HFF-Myc (cell line): ENCODE data around the gene MAEA.

ENCODE experiments used
- DNase-seq: peaks from one replicate; pipeline ENCODE4 v3.0.0-alpha.2; 2011; ENCODE audit warnings: low read depth; ENCODE audit errors: extremely low read depth
- H3K4me3 ChIP-seq: replicated peaks from 2 replicates; pipeline ENCODE4 v1.5.1; 2011; ENCODE audit warnings: low read depth, mild to moderate bottlenecking, control low read depth, low read length
- CTCF ChIP-seq: IDR thresholded peaks from 2 replicates; pipeline ENCODE4 v1.5.1; 2012; ENCODE audit warnings: mild to moderate bottlenecking, low read depth, low read length, control low read depth; ENCODE audit errors: missing control alignments

MAEA gene

GRCh38 chr4:1355378-1355777 lies 65.7 kb downstream of the MAEA start:
- no peak for TF ChIP-seq CTCF
- H3K4me3 ChIP-seq, result no peak overlapping the region
- no peak for DNase-seq

- TF ChIP-seq CTCF, result peak; percentile 91
- no peak for DNase-seq
- H3K4me3 ChIP-seq, result no peak overlapping the region
Measured at GRCh38 chr4:1356181-1356998, 66.7 kb downstream of the MAEA start.

- TF ChIP-seq CTCF, result no peak
Measured at GRCh38 chr4:1357356-1358248, 67.9 kb downstream of the MAEA start.

GRCh38 chr4:1358421-1359143 lies 68.9 kb downstream of the MAEA start:
- no peak for TF ChIP-seq CTCF
- no peak overlapping the region for H3K4me3 ChIP-seq
- no peak for DNase-seq

More at GRCh38 chr4:1357356-1358248, 67.9 kb downstream of the MAEA start:
- no peak for DNase-seq
- H3K4me3 ChIP-seq, result no peak overlapping the region

GRCh38 chr4:1359144-1359501 lies 69.4 kb downstream of the MAEA start:
- no peak for TF ChIP-seq CTCF
- DNase-seq, result no peak

GRCh38 chr4:1359976-1360375 lies 70.3 kb downstream of the MAEA start:
- no peak for DNase-seq
- no peak for TF ChIP-seq CTCF
- no peak overlapping the region for H3K4me3 ChIP-seq

More at GRCh38 chr4:1359144-1359501, 69.4 kb downstream of the MAEA start:
- no peak overlapping the region for H3K4me3 ChIP-seq
